GM10266 (cell line): ENCODE measurements around the gene SYCP2L.
A peak's percentile ranks its signal among the peaks of the same experiment; 100 is the strongest.

Source experiments
- DNase-seq: peaks from one replicate; pipeline ENCODE4 v3.0.0; 2012; ENCODE audit errors: extremely low spot score
- TF ChIP-seq, protein P1 (sequence below): IDR thresholded peaks from 2 replicates; pipeline ENCODE4 v1.5.1; 2012; ENCODE audit warnings: mild to moderate bottlenecking, low read depth; ENCODE audit not compliant: control insufficient read depth, insufficient read depth; ENCODE audit errors: missing control alignments

SYCP2L gene

DNA sequence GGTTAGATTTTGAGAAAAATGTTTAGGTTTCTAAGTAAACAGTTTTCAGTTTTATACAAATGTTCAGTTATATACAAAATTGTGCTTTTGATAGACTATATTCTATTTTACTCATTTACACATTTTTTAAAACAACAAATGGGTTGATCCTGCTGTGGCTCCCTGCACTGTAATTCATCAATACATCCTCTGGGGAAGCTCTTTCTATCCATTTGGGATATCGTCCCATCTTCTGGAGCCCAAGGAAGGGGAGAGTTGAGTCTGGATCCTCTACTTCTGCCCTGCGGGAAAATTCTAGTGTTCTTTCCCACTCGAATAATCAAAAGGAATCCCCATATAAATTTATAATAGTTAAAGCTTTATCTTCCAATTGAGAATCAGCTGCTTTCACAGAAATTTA is 75.0 kb downstream of the SYCP2L start:
- DNase-seq, result no peak

DNA sequence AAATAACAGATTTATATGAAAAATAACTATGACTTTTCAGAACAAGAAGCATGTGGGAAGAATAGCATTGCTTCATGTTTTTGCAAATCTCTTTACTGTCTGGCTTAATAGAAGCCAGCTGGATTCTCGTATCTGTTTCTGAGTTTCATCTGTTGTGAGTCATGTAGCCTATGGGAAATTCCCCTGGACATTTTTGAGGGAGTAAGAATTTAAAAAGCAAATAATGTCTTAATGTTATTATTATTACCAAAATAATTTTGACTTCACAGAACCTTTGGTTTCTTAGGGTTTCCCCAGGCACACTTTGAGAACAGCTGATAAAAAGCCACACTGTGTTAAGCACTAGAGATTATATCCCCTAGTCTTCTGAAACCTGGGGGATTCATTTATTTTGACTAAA is 75.8 kb downstream of the SYCP2L start:
- no peak for DNase-seq
- TF ChIP-seq, protein P1, sequence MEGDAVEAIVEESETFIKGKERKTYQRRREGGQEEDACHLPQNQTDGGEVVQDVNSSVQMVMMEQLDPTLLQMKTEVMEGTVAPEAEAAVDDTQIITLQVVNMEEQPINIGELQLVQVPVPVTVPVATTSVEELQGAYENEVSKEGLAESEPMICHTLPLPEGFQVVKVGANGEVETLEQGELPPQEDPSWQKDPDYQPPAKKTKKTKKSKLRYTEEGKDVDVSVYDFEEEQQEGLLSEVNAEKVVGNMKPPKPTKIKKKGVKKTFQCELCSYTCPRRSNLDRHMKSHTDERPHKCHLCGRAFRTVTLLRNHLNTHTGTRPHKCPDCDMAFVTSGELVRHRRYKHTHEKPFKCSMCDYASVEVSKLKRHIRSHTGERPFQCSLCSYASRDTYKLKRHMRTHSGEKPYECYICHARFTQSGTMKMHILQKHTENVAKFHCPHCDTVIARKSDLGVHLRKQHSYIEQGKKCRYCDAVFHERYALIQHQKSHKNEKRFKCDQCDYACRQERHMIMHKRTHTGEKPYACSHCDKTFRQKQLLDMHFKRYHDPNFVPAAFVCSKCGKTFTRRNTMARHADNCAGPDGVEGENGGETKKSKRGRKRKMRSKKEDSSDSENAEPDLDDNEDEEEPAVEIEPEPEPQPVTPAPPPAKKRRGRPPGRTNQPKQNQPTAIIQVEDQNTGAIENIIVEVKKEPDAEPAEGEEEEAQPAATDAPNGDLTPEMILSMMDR, result no peak

More for the DNA sequence above, 75.0 kb downstream of the SYCP2L start:
- TF ChIP-seq, protein P1, result no peak

DNA sequence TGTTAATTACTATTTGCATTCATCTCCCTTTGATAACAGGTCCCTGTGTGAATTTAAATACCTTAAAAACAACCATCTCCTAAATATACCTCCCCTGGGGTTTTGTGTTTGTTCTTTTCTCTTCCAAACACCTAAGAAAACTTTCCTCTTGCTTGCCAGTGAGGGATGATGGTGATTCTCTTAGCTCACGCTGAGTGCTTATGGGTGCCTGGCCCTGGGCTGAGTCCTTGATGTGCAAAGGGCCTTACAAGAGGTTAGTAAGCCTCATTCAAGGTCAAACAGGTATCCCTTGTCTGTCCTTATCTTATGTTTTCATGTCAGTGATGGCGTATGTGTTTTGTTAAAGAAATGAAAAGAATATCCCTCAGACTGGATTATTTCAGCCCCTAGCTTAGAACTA is 76.3 kb downstream of the SYCP2L start:
- TF ChIP-seq, protein P1, result no peak
- no peak for DNase-seq

DNA sequence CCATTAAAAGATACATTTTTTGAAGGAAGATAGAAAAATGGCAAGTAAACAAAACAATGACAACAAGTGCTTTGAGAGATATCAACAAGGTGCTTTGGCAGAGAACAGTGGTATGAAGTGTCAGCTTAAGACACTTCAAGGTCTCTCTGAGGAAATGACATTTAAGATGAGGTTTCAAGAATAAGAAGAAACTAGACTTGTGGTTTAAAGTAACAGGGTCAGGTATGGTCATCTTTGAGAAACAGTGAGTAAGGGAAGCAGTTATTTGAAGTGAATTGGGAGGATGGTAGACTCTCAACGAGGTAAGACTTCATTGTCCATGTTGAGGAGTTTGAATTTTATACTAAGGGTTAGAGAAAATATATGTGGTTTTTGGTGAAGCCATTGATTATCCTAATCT is 77.8 kb downstream of the SYCP2L start:
- DNase-seq, result peak; percentile 26
- TF ChIP-seq, protein P1, result no peak

DNA sequence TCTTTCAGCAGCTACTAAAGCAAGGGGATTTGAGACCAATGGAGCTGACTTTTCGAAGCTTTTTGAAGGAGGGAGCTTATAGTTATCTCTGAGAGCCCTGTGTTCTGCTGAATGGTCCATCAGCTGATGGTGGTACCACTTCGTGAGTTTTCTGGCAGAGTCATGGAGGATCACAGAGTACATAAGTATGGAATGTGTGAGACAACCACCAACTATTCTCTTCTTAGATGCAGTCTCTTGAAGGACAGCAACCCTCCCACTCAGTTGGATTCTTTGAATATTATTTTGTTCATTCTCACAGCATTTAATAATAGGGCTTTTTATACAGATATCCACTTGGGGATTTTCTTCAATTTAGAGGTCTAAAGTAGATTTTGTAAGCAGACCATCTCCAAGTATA is 81.9 kb downstream of the SYCP2L start:
- TF ChIP-seq, protein P1, result no peak
- no peak for DNase-seq

DNA sequence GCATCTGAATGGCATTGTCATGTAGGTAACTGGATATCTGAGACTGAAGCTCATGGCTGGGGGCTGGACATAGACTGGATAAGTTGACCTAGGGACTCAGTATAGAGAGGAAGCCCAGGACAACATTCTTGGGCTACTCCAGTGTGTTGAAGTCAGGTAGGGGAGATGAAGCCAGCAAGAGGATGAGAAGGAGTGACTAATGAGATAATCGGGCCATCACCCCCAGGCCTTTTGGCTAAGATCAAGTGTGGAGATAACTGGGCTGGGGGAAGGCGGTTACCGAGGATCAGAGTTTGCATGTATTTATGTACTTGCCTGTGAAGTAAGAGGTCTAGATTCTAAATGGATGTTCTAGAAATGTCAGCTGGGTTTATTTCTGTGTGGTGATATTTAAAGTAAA is 83.9 kb downstream of the SYCP2L start:
- TF ChIP-seq, protein P1, result no peak
- DNase-seq, result no peak

DNA sequence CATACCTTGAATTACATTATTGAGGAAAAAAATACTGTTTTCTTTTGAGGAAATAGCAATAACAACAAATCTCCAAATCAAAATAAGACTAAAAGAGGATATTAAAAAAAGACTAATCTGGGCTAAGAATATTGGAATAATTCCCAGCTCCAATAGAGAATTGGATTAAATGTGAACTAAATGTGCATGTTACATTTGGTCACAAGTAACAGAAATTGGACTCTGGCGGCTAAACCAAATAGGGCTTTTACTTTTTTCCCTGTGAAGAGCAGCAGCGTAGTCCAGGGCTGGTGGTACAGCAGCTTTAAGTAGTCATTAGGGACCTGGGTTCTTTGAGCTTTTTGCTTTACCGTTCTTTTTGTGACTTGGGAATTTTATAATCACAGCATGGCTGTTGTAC is 85.3 kb downstream of the SYCP2L start:
- TF ChIP-seq, protein P1, result no peak
- DNase-seq, result no peak
